Suprapubic skin (tissue), 4 donors: ENCODE measurements around the gene ERI3.

Source experiments
- EP300 ChIP-seq: sonication (generic); formaldehyde crosslinking; IDR thresholded peaks from one replicate; pipeline ENCODE4 v1.6.1; 2017; ENCODE audit warnings: antibody characterized with exemption
- POLR2A ChIP-seq, 2 donors: fragments of 450-650 bp; IDR thresholded peaks; one replicate each; pipeline ENCODE4 v1.6.1; 2017; ENCODE audit warnings: antibody characterized with exemption in 2 of 2, mild to moderate bottlenecking in 2 of 2, moderate library complexity in 2 of 2
- POLR2AphosphoS5 ChIP-seq, 3 donors: sonication (generic); formaldehyde crosslinking; IDR thresholded peaks; one replicate each; pipeline ENCODE4 v1.6.1; 2017; ENCODE audit warnings: antibody characterized with exemption in 3 of 3
- TF ChIP-seq, protein P1 (sequence below), 2 donors: fragments of 200-600 bp in 1 of 2; fragments of 450-650 bp in 1 of 2; sonication (generic) in 1 of 2; IDR thresholded peaks; one replicate each; pipeline ENCODE4 v1.5.1; 2016 to 2019; ENCODE audit warnings: antibody characterized with exemption in 2 of 2, mild to moderate bottlenecking in 1 of 2, moderate library complexity in 1 of 2

DNA sequence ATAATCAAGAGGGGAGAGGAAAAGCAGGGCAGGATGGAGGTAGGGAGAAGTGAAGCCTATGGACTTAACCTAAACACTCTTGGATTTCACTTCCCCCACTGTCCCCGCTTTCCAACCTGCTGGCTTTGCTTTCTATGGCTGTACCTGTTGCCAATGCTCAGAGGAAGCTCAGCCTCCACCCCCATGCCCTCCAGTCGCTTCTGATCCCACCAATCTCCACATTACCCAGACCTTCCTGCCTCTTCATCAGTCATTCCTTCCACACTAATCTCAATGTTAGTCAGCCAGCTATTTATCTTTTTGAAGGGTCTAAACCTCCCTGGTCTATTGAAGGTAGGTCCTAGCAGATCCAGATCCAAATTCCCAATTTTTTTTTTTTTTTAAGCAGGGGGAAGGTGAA, 24.1 kb downstream of the ERI3 start:
- TF ChIP-seq POLR2A (IDR thresholded peaks at IDR 0.05) (no peak), POLR2AphosphoS5 (IDR thresholded peaks at IDR 0.05) (no peak), EP300 (no peak)
- TF ChIP-seq, protein P1, sequence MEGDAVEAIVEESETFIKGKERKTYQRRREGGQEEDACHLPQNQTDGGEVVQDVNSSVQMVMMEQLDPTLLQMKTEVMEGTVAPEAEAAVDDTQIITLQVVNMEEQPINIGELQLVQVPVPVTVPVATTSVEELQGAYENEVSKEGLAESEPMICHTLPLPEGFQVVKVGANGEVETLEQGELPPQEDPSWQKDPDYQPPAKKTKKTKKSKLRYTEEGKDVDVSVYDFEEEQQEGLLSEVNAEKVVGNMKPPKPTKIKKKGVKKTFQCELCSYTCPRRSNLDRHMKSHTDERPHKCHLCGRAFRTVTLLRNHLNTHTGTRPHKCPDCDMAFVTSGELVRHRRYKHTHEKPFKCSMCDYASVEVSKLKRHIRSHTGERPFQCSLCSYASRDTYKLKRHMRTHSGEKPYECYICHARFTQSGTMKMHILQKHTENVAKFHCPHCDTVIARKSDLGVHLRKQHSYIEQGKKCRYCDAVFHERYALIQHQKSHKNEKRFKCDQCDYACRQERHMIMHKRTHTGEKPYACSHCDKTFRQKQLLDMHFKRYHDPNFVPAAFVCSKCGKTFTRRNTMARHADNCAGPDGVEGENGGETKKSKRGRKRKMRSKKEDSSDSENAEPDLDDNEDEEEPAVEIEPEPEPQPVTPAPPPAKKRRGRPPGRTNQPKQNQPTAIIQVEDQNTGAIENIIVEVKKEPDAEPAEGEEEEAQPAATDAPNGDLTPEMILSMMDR (IDR thresholded peaks at IDR 0.05), result no peak
